Measurements from ENCODE around the gene PEA15. TPM values are rescaled to one million over a fixed set of nuclear protein-coding genes. Genes with fewer than 3 reads are reported as not detected.

Gene PEA15
- total RNA-seq, 1 experiment from 2014 or later = 355 TPM

DNA sequence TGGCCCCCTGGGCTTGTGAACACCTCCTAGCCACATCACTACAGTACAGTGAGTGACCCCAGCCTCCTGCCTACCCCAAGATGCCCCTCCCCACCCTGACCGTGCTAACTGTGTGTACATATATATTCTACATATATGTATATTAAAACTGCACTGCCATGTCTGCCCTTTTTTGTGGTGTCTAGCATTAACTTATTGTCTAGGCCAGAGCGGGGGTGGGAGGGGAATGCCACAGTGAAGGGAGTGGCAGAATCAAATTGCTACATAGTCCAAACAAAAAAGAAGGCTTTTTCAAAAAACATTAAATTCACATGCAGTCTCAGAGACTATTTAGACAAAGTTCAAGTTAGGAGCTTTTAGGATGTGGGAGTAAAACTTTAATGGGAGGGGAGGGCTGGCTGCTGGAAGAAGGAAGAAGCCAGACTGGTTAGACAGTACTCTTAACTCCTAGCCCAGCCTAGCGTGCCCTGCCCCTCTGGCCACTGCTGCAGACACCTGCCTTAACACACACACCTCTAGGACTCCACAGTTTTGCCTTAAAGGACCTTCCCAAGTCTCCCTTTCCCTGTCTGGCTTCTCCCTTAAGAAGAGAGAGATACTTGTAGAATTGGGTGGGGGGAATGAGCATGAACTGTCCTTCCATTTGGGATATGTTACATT is 9.4 kb downstream of the PEA15 start:
- peaks cover 98% of the 10 kb centered on the region for H3K36me3 ChIP-seq
- H3K27me3 ChIP-seq = no peaks in the 10 kb centered on the region; the same call in 1 of the 2 replicates
- H3K4me3 ChIP-seq = no peak overlapping the region
- no peaks in the 10 kb centered on the region for H3K9me3 ChIP-seq
- DNase-seq = no peak

DNA sequence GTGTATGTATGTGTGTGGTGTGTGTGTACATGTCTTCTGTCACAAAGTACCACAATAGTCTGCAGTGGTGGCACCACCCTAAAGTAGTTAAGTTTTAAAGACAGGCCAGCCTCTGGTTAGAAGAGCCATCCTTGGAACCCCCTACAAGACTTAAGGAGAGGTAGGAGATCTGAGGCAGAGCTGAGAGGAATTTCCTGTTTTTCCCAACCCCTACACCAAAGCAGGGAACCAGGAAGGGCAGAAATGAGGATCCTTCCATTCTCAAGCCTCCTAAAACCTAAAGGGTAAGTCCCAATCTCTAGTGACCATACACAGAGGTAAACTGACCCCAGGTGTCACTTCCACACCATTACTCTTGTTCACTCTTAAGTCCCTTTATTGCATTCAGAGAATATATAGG is 11.1 kb downstream of the PEA15 start:
- no peak overlapping the region for H3K4me3 ChIP-seq
- H3K36me3 ChIP-seq = peaks cover 94% of the 10 kb centered on the region
- no peaks in the 10 kb centered on the region; the same call in 1 of the 2 replicates for H3K27me3 ChIP-seq
- H3K9me3 ChIP-seq = no peaks in the 10 kb centered on the region
- no peak for DNase-seq

DNA sequence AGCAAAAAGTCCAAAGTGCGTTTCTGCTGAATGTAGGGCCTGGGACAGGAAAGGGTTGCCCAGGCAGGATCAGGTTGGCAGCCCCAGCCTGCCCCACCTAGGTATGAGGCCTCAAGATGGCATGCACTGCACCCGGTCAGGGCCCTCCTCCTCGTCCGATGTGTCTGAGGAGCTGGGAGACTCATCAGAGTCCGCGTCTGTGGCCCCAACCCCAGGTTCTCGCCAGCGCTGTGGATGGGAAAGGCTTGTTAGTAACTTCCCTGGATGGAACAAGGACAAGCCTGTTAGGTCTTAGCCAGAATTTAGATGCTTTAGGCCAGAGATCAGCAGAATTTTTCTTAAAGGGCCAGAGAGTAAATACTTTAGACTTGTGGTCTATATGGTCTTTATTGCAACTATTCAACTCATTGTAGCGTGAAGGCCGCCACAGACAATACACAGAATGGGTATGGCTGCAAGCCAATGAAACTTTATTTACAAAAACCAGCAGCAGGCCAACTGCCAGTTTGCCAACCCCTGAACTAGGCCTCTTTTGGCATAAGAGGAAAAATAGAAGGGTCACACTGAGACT is 12.4 kb downstream of the PEA15 start:
- H3K27me3 ChIP-seq = no peaks in the 10 kb centered on the region; the same call in 1 of the 2 replicates
- H3K4me3 ChIP-seq = no peak overlapping the region
- DNase-seq = no peak
- peaks cover 92% of the 10 kb centered on the region for H3K36me3 ChIP-seq
- H3K9me3 ChIP-seq = no peaks in the 10 kb centered on the region

DNA sequence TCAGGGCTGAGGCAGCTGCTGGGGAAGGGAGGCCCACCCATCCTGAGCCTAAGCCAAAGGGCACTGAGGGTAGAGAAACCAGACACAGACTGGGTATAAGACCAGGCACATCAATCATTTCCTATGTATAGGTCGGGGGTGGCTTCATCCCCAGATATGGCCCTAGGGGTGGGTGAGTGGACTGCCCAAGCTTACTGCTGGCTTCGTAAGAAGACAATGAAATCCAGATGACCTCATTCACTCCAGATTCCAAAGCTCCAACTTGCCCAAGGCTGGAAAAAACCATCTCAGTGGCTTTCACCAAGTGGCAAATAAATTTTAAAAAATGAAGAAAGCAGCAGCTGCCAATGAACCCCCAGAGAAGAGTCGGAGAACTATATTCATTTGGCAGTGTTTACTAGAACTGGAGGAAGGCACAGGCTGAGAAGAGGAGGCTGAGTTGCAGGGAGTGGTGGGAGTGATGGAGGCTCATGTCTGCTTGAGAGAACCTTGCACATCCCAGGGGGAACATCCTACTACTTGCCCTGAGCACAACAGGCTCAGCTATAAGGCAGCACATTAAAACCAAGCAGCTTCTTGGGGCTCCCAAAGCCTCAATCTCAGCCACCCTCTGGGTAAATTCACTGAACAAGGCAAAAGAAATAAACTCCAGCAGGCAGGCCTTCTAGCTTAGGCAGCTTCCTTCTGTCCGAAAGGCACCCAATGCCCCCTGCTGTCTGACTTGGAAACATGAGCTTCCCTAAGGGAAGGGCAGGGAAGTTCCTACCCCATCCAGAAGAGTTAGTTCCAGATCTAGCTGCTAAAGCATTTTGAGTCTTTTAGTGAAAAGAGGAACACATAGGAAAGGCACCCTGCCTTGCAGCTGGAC is 14.1 kb downstream of the PEA15 start:
- Histone ChIP-seq H3K9me3 (no peaks in the 10 kb centered on the region), H3K4me3 (no peak overlapping the region), H3K36me3 (peaks cover 92% of the 10 kb centered on the region), H3K27me3 (no peaks in the 10 kb centered on the region; the same call in 1 of the 2 replicates)
- DNase-seq = peak; percentile 58

DNA sequence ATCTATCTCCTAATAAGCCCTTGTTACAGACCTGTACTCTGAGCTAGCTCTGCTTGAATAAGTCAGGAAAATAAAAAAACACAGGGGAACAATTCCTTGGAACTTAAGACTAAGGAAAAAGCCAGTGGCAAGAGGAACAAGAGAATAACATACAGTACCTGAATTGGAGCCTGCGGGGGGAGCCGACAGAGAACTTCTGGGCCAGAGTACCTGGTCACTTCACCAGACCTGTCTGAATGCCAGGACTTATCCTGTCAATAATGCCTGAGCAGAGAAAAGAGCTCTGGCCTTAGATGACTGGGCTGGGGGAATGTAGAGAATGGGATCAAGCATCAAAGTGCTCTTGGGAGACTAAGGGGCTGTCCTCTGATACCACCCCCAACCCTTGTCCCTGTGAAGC is 15.1 kb downstream of the PEA15 start:
- no peak for DNase-seq
- no peaks in the 10 kb centered on the region; the same call in 1 of the 2 replicates for H3K27me3 ChIP-seq
- H3K36me3 ChIP-seq = peaks cover 92% of the 10 kb centered on the region
- no peak overlapping the region for H3K4me3 ChIP-seq
- no peaks in the 10 kb centered on the region for H3K9me3 ChIP-seq

DNA sequence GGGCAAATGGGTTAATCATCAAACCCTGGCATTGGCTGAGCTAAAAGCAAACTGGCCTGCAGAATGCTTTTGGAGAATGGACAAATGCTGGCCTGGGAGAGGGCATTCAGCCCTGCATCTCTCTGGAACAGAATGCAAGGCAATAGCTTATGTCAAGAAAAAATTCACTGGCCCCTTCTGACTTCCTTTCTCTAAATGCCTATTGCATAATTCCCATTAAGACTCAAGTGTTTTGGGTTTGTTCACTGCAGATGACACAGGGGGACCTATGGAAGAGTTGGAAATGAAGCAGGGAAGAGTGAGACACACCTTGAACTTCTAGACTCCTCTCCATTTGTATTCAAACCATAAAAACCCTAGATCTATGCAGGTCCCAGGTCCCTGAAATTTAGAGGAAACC is 15.9 kb downstream of the PEA15 start:
- H3K36me3 ChIP-seq = peaks cover 92% of the 10 kb centered on the region
- H3K27me3 ChIP-seq = no peaks in the 10 kb centered on the region; the same call in 1 of the 2 replicates
- H3K4me3 ChIP-seq = no peak overlapping the region
- no peak for DNase-seq
- H3K9me3 ChIP-seq = no peaks in the 10 kb centered on the region

DNA sequence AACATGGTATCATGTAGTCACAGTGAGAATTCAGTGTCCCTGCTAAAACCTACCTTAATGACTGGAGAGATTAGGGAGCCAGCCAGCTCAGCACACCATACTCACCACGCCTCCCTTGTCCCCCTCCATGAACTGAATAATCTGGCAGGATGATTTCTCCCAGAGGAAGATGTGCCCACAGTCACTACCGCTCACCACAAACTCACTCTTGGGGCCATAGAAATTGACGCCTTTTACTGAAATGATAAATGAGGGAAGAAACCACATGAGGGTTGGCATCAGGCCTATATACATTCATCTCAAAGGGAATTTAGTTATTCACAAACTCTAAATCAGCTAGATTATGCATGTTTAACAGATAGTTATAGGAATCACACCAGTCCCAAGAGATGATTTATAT is 17.4 kb downstream of the PEA15 start:
- H3K9me3 ChIP-seq = no peaks in the 10 kb centered on the region
- H3K4me3 ChIP-seq = no peak overlapping the region
- peaks cover 92% of the 10 kb centered on the region for H3K36me3 ChIP-seq
- H3K27me3 ChIP-seq = no peaks in the 10 kb centered on the region; the same call in 1 of the 2 replicates
- no peak for DNase-seq

DNA sequence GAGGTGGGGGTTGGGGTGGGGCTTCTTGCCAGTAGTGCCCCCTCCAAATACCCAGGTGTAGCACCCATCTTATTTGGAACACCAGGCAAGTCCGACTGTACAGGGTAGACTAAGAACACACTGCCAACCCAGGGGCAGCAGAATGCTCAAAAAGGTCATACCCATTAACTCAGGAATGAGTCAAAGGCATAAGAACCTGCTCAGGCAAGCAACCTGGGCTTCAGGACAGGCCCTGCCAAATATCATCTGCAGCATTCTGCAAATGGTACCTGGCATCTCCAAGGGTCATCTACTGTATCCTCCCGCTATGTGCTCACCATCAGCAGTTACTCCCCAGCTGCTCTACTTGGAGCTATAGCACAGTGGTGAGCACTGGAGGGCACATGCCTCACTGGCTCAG is 19.4 kb downstream of the PEA15 start:
- Histone ChIP-seq H3K27me3 (no peaks in the 10 kb centered on the region; the same call in 1 of the 2 replicates), H3K9me3 (no peaks in the 10 kb centered on the region), H3K36me3 (peaks cover 91% of the 10 kb centered on the region), H3K4me3 (no peak overlapping the region)
- DNase-seq = no peak

DNA sequence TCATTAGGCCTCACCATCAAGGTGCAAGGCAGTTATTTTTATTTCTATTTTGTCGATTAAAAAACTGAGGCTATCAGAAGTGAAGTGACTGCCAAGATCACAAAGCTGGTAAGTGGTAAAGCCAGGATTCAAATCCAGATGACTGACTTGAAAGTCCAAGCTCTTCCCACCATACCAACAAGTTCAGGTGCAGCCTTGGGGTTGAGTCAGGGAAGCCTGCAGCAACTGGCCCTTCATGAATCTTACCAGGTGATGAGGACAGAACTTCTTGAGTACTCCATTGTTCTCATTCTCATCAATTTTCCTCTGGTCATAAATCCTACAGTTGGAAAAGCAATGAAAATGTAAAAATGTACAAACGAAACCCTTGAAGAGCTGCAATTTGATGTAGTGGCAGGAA is 20.2 kb downstream of the PEA15 start:
- Histone ChIP-seq H3K27me3 (no peaks in the 10 kb centered on the region), H3K9me3 (no peaks in the 10 kb centered on the region), H3K4me3 (no peak overlapping the region), H3K36me3 (peaks cover 90% of the 10 kb centered on the region)
- DNase-seq = no peak

DNA sequence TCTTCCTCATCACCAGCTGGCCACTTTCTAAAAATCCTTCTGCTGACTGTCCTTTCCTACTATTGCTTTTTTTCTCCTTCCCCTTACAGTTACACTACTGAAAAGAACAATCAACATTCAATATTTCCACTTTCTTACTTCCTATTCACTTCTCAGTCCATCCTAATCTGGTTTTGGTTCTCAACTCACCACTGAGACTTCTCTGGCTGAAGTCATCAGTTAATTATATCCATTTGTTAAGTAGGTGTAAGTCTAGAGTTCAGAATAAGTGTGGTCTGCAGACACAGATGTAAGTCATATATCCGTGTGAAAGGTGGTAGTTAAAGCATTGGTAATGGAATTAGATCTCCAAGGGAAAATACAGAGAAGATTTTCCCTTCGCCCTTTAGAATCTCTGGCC is 21.4 kb downstream of the PEA15 start:
- H3K36me3 ChIP-seq = peaks cover 92% of the 10 kb centered on the region
- H3K9me3 ChIP-seq = no peaks in the 10 kb centered on the region
- no peaks in the 10 kb centered on the region for H3K27me3 ChIP-seq
- DNase-seq = no peak
- H3K4me3 ChIP-seq = no peak overlapping the region

DNA sequence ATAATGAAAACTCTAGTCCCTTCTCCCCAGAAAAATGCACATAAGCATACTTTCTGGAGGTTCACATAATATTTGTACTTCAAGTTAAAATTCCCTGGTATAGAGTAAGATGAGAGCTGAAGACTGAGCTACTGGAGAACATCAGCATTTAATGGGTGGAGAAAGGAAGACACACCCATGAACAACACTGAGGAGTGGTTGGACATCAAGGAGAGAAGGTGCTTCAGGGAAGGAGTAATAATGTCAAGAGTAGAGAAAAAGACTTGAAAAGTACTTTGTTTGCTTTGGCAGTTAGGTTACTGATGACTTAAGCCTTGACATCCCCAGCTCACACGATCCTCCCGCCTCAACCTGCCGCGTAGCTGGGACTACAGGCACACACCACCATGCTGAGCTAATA is 21.9 kb downstream of the PEA15 start:
- DNase-seq = no peak
- Histone ChIP-seq H3K9me3 (no peaks in the 10 kb centered on the region), H3K36me3 (peaks cover 92% of the 10 kb centered on the region), H3K27me3 (no peaks in the 10 kb centered on the region), H3K4me3 (no peak overlapping the region)

DNA sequence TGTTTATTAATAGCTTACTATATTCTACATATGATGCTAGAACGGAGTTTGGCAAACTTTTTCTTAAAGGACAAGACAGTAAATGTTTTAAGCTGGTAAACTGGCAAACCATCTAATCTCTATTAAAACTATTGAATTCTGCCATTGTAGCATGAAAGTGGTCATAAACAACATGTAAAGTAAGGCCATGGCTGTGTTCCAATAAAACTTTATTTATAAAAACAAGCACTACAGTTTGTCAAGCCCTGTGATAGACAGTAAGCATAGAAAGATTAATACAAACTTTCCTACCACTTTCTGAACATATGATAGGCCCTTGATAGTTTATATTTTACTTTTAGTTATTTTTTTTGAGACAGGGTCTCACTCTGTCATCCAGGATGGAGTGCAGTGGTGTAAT is 22.4 kb downstream of the PEA15 start:
- Histone ChIP-seq H3K9me3 (no peaks in the 10 kb centered on the region), H3K36me3 (peaks cover 92% of the 10 kb centered on the region), H3K27me3 (no peaks in the 10 kb centered on the region), H3K4me3 (no peak overlapping the region)
- DNase-seq = no peak

DNA sequence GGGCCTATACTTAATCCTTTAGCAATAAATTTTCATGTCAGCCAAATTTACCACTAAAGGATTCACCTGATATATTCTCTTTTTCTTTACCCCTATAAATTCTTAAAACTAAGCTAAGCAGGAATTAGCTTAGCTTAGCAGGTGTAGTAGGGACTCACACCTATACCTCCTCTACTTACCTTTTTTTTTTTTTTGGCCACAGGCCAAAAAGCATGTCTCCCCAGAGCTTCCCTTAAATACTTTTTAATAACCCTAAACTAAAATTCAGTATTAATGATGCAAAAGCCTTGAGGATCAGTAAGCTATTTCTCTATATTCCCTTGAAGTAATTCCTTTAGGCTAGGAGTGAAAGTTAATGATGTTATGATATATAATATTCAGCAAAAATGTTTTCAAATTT is 23.2 kb downstream of the PEA15 start:
- Histone ChIP-seq H3K27me3 (no peaks in the 10 kb centered on the region), H3K9me3 (no peaks in the 10 kb centered on the region), H3K36me3 (peaks cover 90% of the 10 kb centered on the region), H3K4me3 (no peak overlapping the region)
- DNase-seq = no peak

DNA sequence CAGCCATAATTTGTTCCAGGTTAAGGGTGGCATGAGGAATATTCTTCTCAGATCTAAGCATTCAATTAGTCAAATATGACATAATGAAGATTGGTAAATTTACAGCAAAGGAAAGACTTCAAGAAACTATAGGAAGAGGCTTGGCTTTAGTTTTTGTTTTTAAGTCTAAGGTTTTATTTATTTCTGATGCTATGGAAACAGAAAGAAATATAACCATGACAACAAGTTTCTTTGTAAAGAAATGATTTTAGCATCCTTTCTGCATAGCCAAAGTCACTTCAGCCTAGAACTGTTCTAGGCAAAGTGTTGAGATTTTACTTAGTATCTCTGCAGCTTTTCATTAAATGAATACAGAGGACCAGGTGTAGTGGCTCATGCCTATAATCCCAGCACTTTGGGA is 27.7 kb downstream of the PEA15 start:
- H3K36me3 ChIP-seq = peaks cover 79% of the 10 kb centered on the region
- no peaks in the 10 kb centered on the region for H3K9me3 ChIP-seq
- no peak overlapping the region for H3K4me3 ChIP-seq
- no peak for DNase-seq
- H3K27me3 ChIP-seq = no peaks in the 10 kb centered on the region

DNA sequence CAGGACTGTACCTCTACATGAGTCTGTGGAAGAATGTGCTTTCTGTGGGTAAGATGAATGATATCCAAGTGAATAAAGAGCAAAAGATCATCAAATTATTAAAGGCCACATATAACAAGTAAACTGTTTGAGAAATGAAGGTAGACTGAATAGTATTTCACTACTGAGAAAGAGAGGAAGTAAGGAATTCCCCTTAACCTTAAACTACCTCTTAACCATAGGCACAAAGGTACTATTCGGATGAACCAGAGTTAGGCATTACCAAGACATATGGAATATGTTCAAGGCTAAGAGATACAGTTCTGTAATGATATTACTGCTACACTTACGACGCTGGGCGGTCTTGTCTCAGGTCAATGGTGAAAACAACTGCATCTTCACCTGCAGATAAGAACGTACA is 31.6 kb downstream of the PEA15 start:
- Histone ChIP-seq H3K36me3 (peaks cover 83% of the 10 kb centered on the region), H3K4me3 (no peak overlapping the region), H3K9me3 (no peaks in the 10 kb centered on the region), H3K27me3 (no peaks in the 10 kb centered on the region)
- DNase-seq = no peak

DNA sequence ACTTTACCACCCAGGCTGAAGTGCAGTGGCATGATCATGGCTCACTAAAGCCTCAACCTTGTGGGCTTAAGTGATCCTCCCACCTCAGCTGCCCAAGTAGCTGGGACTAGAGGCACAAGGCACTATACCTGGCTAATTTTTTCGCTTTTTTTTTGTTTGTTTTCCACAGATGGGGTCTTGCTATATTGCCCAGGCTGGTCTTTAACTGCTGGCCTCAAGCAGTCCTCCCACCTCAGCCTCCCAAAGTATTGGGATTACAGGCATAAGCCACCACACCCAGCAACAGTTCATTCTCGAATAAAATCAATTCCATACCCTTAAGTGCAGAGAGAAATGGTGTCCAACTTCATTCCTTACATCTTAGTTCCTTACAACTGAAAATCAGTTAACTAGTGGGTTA is 32.4 kb downstream of the PEA15 start:
- Histone ChIP-seq H3K9me3 (no peaks in the 10 kb centered on the region), H3K36me3 (peaks cover 77% of the 10 kb centered on the region), H3K4me3 (no peak overlapping the region), H3K27me3 (no peaks in the 10 kb centered on the region)
- DNase-seq = no peak

DNA sequence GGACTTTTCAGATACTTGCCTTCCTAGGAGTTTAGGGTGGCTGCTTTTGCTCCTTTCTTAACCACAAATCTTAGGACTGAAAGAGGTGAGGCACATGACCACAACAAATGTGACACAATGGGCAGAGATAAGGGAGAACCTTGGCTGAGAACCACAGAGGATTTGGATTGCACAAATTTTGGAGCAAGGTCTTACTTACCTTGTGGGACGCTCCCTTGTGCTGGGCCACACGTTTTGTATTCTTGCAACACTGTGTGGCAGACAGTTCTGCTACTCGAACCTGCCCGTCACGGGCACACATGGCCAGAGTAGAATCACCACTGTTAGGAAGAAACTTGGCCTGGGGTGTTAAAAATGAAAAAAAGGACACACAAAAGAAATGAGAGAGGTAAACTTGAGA is 33.2 kb downstream of the PEA15 start:
- Histone ChIP-seq H3K9me3 (no peaks in the 10 kb centered on the region), H3K4me3 (no peak overlapping the region), H3K27me3 (no peaks in the 10 kb centered on the region), H3K36me3 (peaks cover 73% of the 10 kb centered on the region)
- DNase-seq = no peak
